H1 (cell line): ENCODE results near the gene DNAJB13. TPM values are rescaled to one million over a fixed set of nuclear protein-coding genes. Genes with fewer than 3 reads are reported as not detected.

Source experiments
- ASH2L ChIP-seq: fragments of 200-600, 300-600 bp; sonication (generic); IDR thresholded peaks from one replicate; pipeline ENCODE4 v1.7.1; 2017; ENCODE audit warnings: low read length
- BRCA1 ChIP-seq: IDR thresholded peaks from 2 replicates; pipeline ENCODE4 v1.6.1; 2012; ENCODE audit warnings: low read depth, low read length, improper control_type of control experiment
- CBX5 ChIP-seq: fragments of 300-800, 300-1000 bp; sonication (generic); IDR thresholded peaks from 2 replicates; pipeline ENCODE4 v1.7.1; 2016; ENCODE audit warnings: antibody characterized with exemption, low read length, low read depth
- CEBPB ChIP-seq: IDR thresholded peaks from 2 replicates; pipeline ENCODE4 v1.6.1; 2012; ENCODE audit warnings: low read depth, low read length
- CHD2 ChIP-seq: IDR thresholded peaks from 2 replicates; pipeline ENCODE4 v1.6.1; 2012; ENCODE audit warnings: low read length, improper control_type of control experiment
- CREB1 ChIP-seq: IDR thresholded peaks from 2 replicates; pipeline ENCODE4 v1.6.1; 2012; ENCODE audit warnings: inconsistent platforms
- EZH2 ChIP-seq: fragments of 200-600 bp; sonication (generic); IDR thresholded peaks from 2 replicates; pipeline ENCODE4 v1.7.1; 2012; ENCODE audit warnings: low read depth, mild to moderate bottlenecking, moderate library complexity, low read length, inconsistent platforms; ENCODE audit not compliant: severe bottlenecking
- GABPA ChIP-seq: IDR thresholded peaks from 2 replicates; pipeline ENCODE4 v1.6.1; 2011; ENCODE audit warnings: mild to moderate bottlenecking, low read length, moderate library complexity, borderline replicate concordance; ENCODE audit not compliant: insufficient read depth
- PHF8 ChIP-seq: fragments of 200-600 bp; sonication (generic); conservative IDR thresholded peaks from 2 replicates; pipeline ENCODE4 v1.7.1; 2012; ENCODE audit warnings: low read depth, mild to moderate bottlenecking, inconsistent platforms, low read length, moderate library complexity
- POLR2A ChIP-seq, 2 experiments: IDR thresholded peaks; 1 replicate in 1 of 2; 2 replicates in 1 of 2; pipeline ENCODE4 v1.6.1; 2011; ENCODE audit warnings: low read depth in 2 of 2, low read length in 2 of 2, mild to moderate bottlenecking in 2 of 2; ENCODE audit errors: control extremely low read depth in 1 of 2
- polyA plus RNA-seq, 7 experiments: library from polyadenylated mRNA; depleted of rRNA in 3 of 7; stranded (reverse) in 5 of 7; unstranded in 2 of 7; fragments of >200 nt in 5 of 7; fragments of 200-250 nt in 2 of 7; gene quantifications; 1 replicate in 5 of 7; 2 replicates in 1 of 7; 4 replicates in 1 of 7; pipeline versions ENCODE4 v1.2.1 to v1.2.3, GENCODE V29; 2011 to 2013; ENCODE audit warnings: missing spikeins in 2 of 7, mixed read lengths in 2 of 7
- total RNA-seq: library from RNA; stranded (reverse); fragmentation: NEBNext Ultra II Directional; extraction: Animal tissue kit (Norgen Biotek cat#: 25700); gene quantifications from 2 replicates; pipeline ENCODE4 v1.2.1, GENCODE V29; 2021
- TF ChIP-seq, protein P1 (sequence below): fragments of 300-600 bp; sonication (generic); IDR thresholded peaks from 2 replicates; pipeline ENCODE4 v1.7.1; 2012; ENCODE audit warnings: low read length, moderate library complexity, mild to moderate bottlenecking, inconsistent platforms; ENCODE audit not compliant: insufficient replicate concordance
- TF ChIP-seq, protein P2 (sequence below): IDR thresholded peaks from 2 replicates; pipeline ENCODE4 v1.6.1; 2011; ENCODE audit warnings: low read length, improper control_type of control experiment

Gene DNAJB13
- total and polyA plus RNA-seq, 2 of the 8 experiments (the other 6 are each of a cell fraction or from before 2014, with no cell fraction given) = 0.27 TPM; not detected in 1

- TF ChIP-seq, protein P1, sequence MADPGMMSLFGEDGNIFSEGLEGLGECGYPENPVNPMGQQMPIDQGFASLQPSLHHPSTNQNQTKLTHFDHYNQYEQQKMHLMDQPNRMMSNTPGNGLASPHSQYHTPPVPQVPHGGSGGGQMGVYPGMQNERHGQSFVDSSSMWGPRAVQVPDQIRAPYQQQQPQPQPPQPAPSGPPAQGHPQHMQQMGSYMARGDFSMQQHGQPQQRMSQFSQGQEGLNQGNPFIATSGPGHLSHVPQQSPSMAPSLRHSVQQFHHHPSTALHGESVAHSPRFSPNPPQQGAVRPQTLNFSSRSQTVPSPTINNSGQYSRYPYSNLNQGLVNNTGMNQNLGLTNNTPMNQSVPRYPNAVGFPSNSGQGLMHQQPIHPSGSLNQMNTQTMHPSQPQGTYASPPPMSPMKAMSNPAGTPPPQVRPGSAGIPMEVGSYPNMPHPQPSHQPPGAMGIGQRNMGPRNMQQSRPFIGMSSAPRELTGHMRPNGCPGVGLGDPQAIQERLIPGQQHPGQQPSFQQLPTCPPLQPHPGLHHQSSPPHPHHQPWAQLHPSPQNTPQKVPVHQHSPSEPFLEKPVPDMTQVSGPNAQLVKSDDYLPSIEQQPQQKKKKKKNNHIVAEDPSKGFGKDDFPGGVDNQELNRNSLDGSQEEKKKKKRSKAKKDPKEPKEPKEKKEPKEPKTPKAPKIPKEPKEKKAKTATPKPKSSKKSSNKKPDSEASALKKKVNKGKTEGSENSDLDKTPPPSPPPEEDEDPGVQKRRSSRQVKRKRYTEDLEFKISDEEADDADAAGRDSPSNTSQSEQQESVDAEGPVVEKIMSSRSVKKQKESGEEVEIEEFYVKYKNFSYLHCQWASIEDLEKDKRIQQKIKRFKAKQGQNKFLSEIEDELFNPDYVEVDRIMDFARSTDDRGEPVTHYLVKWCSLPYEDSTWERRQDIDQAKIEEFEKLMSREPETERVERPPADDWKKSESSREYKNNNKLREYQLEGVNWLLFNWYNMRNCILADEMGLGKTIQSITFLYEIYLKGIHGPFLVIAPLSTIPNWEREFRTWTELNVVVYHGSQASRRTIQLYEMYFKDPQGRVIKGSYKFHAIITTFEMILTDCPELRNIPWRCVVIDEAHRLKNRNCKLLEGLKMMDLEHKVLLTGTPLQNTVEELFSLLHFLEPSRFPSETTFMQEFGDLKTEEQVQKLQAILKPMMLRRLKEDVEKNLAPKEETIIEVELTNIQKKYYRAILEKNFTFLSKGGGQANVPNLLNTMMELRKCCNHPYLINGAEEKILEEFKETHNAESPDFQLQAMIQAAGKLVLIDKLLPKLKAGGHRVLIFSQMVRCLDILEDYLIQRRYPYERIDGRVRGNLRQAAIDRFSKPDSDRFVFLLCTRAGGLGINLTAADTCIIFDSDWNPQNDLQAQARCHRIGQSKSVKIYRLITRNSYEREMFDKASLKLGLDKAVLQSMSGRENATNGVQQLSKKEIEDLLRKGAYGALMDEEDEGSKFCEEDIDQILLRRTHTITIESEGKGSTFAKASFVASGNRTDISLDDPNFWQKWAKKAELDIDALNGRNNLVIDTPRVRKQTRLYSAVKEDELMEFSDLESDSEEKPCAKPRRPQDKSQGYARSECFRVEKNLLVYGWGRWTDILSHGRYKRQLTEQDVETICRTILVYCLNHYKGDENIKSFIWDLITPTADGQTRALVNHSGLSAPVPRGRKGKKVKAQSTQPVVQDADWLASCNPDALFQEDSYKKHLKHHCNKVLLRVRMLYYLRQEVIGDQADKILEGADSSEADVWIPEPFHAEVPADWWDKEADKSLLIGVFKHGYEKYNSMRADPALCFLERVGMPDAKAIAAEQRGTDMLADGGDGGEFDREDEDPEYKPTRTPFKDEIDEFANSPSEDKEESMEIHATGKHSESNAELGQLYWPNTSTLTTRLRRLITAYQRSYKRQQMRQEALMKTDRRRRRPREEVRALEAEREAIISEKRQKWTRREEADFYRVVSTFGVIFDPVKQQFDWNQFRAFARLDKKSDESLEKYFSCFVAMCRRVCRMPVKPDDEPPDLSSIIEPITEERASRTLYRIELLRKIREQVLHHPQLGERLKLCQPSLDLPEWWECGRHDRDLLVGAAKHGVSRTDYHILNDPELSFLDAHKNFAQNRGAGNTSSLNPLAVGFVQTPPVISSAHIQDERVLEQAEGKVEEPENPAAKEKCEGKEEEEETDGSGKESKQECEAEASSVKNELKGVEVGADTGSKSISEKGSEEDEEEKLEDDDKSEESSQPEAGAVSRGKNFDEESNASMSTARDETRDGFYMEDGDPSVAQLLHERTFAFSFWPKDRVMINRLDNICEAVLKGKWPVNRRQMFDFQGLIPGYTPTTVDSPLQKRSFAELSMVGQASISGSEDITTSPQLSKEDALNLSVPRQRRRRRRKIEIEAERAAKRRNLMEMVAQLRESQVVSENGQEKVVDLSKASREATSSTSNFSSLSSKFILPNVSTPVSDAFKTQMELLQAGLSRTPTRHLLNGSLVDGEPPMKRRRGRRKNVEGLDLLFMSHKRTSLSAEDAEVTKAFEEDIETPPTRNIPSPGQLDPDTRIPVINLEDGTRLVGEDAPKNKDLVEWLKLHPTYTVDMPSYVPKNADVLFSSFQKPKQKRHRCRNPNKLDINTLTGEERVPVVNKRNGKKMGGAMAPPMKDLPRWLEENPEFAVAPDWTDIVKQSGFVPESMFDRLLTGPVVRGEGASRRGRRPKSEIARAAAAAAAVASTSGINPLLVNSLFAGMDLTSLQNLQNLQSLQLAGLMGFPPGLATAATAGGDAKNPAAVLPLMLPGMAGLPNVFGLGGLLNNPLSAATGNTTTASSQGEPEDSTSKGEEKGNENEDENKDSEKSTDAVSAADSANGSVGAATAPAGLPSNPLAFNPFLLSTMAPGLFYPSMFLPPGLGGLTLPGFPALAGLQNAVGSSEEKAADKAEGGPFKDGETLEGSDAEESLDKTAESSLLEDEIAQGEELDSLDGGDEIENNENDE = no peak
- TF ChIP-seq EZH2 = no peak
- TF ChIP-seq CREB1 = no peak
- no peak for TF ChIP-seq CHD2
- no peak for TF ChIP-seq CEBPB
- TF ChIP-seq CBX5 = no peak
- peak in 1 of 2 experiments; percentile 57; a peak in 2 of 3 replicates for TF ChIP-seq POLR2A (IDR thresholded peaks at IDR 0.05; ENCODE audit: control extremely low read depth in 1 of 2, low read depth in 2 of 2, low read length in 2 of 2)
- no peak for TF ChIP-seq ASH2L
- TF ChIP-seq BRCA1 = no peak
- TF ChIP-seq GABPA = no peak
- TF ChIP-seq, protein P2, sequence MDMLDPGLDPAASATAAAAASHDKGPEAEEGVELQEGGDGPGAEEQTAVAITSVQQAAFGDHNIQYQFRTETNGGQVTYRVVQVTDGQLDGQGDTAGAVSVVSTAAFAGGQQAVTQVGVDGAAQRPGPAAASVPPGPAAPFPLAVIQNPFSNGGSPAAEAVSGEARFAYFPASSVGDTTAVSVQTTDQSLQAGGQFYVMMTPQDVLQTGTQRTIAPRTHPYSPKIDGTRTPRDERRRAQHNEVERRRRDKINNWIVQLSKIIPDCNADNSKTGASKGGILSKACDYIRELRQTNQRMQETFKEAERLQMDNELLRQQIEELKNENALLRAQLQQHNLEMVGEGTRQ = no peak
- peak; percentile 57; the same call in 1 of the 2 replicates for TF ChIP-seq PHF8
These were observed 31.8 kb downstream of the DNAJB13 start, which contains the start of gene UCP2 (continued) for GRCh38 chr11:73982595-73982989.
